Measurements from ENCODE around the gene TPD52L1.

The TPD52L1 gene

DNA sequence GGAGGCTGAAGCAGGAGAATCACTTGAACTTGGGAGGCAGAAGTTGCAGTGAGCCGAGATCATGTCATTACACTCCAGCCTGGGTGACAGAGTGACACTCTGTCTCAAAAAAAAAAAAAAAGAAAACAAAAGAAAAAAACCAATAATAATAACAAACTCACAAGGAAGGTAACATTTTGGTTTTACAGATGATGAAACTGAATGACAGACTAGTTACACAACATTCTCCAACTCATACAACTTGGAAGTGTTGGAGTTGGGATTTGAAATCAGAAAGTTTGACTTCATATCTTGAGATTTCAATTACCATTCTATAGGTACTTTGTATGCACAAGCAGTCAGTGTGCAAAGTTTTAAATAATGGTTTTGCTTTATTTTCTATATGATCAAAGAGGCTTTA, 10.2 kb downstream of the TPD52L1 start:
- no peak for TF ChIP-seq TAF1 (IDR thresholded peaks at IDR 0.05; ENCODE audit: borderline replicate concordance, insufficient read depth, low read length)
- TF ChIP-seq FOXP2 (optimal IDR thresholded peaks at IDR 0.05; ENCODE audit: borderline replicate concordance, extremely low read depth, extremely low read length, insufficient read depth), result no peak
- no peak for TF ChIP-seq POLR2AphosphoS5 (IDR thresholded peaks at IDR 0.05; ENCODE audit: low read depth, low read length)
- TF ChIP-seq, protein P1, sequence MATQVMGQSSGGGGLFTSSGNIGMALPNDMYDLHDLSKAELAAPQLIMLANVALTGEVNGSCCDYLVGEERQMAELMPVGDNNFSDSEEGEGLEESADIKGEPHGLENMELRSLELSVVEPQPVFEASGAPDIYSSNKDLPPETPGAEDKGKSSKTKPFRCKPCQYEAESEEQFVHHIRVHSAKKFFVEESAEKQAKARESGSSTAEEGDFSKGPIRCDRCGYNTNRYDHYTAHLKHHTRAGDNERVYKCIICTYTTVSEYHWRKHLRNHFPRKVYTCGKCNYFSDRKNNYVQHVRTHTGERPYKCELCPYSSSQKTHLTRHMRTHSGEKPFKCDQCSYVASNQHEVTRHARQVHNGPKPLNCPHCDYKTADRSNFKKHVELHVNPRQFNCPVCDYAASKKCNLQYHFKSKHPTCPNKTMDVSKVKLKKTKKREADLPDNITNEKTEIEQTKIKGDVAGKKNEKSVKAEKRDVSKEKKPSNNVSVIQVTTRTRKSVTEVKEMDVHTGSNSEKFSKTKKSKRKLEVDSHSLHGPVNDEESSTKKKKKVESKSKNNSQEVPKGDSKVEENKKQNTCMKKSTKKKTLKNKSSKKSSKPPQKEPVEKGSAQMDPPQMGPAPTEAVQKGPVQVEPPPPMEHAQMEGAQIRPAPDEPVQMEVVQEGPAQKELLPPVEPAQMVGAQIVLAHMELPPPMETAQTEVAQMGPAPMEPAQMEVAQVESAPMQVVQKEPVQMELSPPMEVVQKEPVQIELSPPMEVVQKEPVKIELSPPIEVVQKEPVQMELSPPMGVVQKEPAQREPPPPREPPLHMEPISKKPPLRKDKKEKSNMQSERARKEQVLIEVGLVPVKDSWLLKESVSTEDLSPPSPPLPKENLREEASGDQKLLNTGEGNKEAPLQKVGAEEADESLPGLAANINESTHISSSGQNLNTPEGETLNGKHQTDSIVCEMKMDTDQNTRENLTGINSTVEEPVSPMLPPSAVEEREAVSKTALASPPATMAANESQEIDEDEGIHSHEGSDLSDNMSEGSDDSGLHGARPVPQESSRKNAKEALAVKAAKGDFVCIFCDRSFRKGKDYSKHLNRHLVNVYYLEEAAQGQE (IDR thresholded peaks at IDR 0.05; ENCODE audit: insufficient read depth in 1 of 2, low read depth in 2 of 2, low read length in 2 of 2), result no peak
- no peak for TF ChIP-seq SIN3A (IDR thresholded peaks at IDR 0.05; ENCODE audit: borderline replicate concordance, insufficient read depth, low read length)

DNA sequence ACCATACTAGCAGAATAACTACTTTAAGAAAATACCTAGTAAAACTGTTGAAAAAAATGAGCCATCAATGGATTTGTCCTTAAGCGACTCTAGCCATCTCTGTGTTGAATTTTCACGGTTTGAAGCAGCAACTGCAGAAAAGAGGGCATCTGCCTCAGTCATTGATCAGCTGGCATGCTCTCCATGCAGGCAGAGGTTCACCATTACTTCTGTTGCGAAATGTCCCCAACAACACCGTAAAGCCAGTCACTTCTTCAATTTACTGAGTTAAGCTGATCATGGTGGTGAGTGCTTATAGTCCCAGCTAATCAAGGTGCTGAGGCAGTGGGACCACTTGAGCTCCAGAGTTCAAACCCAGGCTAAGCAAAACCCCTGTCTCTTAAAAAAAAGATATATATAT, 11.1 kb downstream of the TPD52L1 start:
- TF ChIP-seq POLR2AphosphoS5 (IDR thresholded peaks at IDR 0.05; ENCODE audit: low read depth, low read length), result no peak
- no peak for TF ChIP-seq TAF1 (IDR thresholded peaks at IDR 0.05; ENCODE audit: borderline replicate concordance, insufficient read depth, low read length)
- TF ChIP-seq, protein P1 (IDR thresholded peaks at IDR 0.05; ENCODE audit: insufficient read depth in 1 of 2, low read depth in 2 of 2, low read length in 2 of 2), result no peak
- no peak for TF ChIP-seq FOXP2 (optimal IDR thresholded peaks at IDR 0.05; ENCODE audit: borderline replicate concordance, extremely low read depth, extremely low read length, insufficient read depth)
- TF ChIP-seq SIN3A (IDR thresholded peaks at IDR 0.05; ENCODE audit: borderline replicate concordance, insufficient read depth, low read length), result no peak

DNA sequence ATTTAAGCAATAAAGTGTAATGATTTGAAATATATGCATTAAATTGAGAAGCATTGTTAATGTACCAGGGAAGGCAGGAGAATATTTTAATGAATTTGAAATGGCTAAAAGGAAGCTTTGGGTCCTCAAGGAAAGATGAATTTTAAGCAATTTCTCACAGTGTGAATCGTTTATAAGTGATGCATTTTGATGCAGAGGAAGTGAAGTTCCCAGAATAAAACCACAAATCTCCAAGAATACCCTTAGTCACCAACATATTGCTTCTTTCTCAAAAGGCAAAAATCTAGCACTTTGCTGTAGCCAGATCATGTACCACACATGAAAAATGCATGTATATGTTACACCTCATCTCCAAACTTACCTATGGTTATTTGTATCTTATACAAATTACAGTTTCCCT, 11.7 kb downstream of the TPD52L1 start:
- TF ChIP-seq FOXP2 (optimal IDR thresholded peaks at IDR 0.05; ENCODE audit: borderline replicate concordance, extremely low read depth, extremely low read length, insufficient read depth), result no peak
- TF ChIP-seq SIN3A (IDR thresholded peaks at IDR 0.05; ENCODE audit: borderline replicate concordance, insufficient read depth, low read length), result no peak
- no peak for TF ChIP-seq TAF1 (IDR thresholded peaks at IDR 0.05; ENCODE audit: borderline replicate concordance, insufficient read depth, low read length)
- TF ChIP-seq, protein P1 (IDR thresholded peaks at IDR 0.05; ENCODE audit: insufficient read depth in 1 of 2, low read depth in 2 of 2, low read length in 2 of 2), result no peak
- no peak for TF ChIP-seq POLR2AphosphoS5 (IDR thresholded peaks at IDR 0.05; ENCODE audit: low read depth, low read length)

DNA sequence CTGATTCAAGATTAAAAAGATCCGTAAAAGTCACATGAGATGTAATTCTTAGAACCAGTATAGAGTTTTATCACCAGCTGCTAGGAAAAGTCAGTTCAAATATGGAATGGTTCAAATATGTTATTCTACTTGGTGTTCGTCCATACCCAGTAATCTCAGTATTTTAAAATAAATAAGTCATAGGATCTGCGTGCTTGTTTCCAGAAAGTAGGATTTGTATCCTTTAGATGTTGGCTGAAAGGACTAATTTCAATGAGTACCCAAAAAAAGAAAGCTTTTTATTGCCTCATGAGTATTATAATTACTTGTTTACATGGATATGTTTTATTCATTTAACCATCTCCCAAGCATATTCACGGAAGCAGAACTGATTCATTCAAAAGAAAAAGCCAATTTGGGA, 12.2 kb downstream of the TPD52L1 start:
- TF ChIP-seq TAF1 (IDR thresholded peaks at IDR 0.05; ENCODE audit: borderline replicate concordance, insufficient read depth, low read length) (no peak), SIN3A (IDR thresholded peaks at IDR 0.05; ENCODE audit: borderline replicate concordance, insufficient read depth, low read length) (no peak), FOXP2 (optimal IDR thresholded peaks at IDR 0.05; ENCODE audit: borderline replicate concordance, extremely low read depth, extremely low read length, insufficient read depth) (no peak), POLR2AphosphoS5 (IDR thresholded peaks at IDR 0.05; ENCODE audit: low read depth, low read length) (no peak)
- TF ChIP-seq, protein P1 (IDR thresholded peaks at IDR 0.05; ENCODE audit: insufficient read depth in 1 of 2, low read depth in 2 of 2, low read length in 2 of 2), result no peak

DNA sequence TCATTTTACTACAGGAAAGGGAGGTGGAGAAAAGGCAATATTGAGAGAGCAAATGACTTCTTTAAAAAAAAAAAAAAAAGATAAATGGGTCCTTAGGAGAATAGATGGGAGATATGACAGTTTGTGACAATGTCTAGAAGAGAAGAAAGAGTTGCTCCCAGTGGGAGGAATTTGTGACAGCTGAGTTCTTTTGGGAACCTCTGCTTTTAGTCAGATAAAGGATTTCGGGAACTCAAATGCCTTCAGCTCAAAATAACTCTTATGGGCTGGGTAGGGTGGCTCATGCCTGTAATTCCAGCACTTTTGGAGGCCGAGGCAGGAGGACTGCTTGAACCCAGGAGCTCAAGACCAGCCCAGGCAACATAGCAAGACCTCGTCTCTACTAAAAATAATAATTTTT, 13.1 kb downstream of the TPD52L1 start:
- TF ChIP-seq, protein P1 (IDR thresholded peaks at IDR 0.05; ENCODE audit: insufficient read depth in 1 of 2, low read depth in 2 of 2, low read length in 2 of 2), result no peak
- TF ChIP-seq TAF1 (IDR thresholded peaks at IDR 0.05; ENCODE audit: borderline replicate concordance, insufficient read depth, low read length), result no peak
- TF ChIP-seq POLR2AphosphoS5 (IDR thresholded peaks at IDR 0.05; ENCODE audit: low read depth, low read length), result no peak
- TF ChIP-seq FOXP2 (optimal IDR thresholded peaks at IDR 0.05; ENCODE audit: borderline replicate concordance, extremely low read depth, extremely low read length, insufficient read depth), result no peak
- TF ChIP-seq SIN3A (IDR thresholded peaks at IDR 0.05; ENCODE audit: borderline replicate concordance, insufficient read depth, low read length), result no peak
